Myocyte (in vitro differentiated cells): ENCODE measurements around the gene DCAF5. TPM values are rescaled to one million over a fixed set of nuclear protein-coding genes. Genes with fewer than 3 reads are reported as not detected.
"Not testable (repeated sequence)": the region's sequence is repeated elsewhere in the genome, so short reads cannot be mapped to it uniquely, and the experiment has no call there.

ENCODE experiments used
- DNase-seq: peaks from one replicate; pipeline ENCODE4 v3.0.0-alpha.2; 2012; ENCODE audit warnings: low read depth
- total RNA-seq: library from RNA; depleted of rRNA; stranded (reverse); fragments of >200 nt; gene quantifications from 2 replicates; pipeline ENCODE4 v1.2.3, GENCODE V29; 2014

Gene DCAF5
- total RNA-seq, 1 donor from 2014 or later: 41.8 TPM

DNA sequence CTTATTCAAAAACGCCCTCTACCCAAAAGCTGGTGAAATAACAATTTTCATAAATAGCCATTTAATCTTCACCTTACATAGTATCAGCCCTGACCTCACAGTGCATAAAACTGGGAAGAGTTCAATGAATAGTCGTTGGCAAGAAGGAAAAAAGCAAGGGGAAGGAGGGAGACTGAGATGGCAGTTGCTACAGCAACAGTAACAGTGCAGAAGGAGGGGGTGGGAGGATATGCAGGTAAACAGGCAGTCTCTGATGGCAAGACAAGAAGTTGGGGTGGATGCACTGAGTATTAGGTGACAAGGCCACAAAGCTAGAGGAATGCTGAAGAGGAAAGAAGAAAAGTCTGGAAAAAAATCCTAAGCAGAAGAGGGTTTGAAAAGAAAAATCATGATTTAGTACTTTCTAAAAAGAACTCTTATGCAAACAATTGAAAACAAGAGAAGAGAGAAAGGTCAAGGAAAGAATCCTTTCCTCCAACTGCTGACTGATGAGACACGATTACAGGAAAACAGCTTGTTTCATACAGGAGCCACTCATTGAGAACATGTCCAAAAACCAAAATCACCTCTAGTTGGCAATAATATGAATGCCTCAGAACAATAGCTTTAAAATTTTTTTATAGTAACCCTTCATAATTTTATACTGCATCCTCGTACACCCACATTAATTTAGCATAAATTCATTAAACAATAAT lies 56.0 kb downstream of the DCAF5 start:
- DNase-seq: no peak

DNA sequence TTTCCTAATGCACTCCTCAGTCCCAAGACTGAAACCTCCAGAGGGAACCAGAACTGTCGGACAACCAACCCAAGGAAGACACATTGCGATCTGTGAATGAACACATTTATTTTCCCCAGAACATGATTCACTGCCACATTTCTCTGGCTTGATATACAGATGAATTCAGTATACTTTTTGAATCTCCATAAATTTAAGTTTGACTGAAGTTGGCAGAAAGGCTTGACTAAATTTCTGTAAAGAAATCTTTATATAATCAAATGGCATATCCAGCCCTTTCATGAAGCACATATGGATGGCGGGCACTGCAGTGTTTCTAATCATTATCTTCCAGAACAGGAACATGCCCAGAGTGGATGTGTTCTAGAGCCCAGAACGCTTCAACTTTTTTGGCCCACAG lies 56.7 kb downstream of the DCAF5 start:
- no peak for DNase-seq

DNA sequence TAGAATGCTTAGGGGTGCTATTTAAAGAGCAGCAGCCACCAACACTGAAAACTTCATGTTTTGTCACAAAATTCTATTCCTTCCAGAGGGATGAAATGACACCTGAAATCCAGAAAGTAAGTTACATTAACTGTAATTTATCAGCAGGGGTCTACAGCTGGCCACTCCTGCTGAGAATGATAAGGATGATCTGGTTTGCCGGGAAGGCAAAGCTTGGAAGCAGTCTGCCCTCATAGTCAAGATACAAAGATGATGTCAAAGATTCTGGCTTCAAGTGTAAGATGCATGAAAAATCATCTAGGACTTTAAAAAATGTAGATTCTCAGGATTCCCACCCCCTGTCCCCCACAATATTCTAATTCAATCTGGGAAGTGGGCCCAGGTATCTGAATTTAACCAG lies 58.4 kb downstream of the DCAF5 start:
- no peak for DNase-seq

DNA sequence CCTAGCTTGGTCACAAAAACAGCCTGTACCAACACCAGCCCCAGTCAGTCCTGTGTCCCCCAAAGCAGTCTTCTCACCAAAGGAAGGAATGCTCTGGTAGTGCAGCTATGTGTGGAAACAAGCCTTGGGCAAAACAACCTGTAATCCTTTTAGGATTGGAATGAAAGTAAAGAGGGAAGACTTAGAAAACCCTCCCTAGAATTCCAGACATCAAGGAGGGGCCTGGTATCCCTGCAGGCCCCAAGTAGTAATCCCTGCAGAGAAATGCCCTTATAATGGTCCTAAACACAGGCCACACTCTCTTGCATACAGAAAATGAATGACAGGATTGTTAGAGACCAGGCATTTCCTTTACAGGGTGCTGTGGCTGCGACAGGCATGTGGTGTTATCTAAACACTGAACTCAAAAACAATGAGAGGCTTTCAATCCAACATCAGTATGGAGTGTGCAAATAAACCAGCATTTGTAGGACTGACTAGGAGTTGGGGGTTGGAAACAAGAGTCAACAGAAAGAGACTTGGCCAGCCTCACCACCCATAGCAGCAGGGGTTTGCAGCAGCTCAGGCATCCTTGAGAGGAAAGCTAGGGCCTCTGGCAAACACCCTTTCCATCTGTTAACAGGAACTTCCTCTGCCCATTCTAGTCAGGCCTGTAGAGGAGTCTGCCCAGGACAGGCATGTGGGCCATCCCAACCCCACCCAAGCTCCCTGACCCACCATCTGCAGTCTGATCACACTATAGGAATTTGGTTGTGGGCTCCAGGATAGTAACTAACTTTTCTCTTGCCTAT lies 59.1 kb downstream of the DCAF5 start:
- peak; percentile 60 for DNase-seq

DNA sequence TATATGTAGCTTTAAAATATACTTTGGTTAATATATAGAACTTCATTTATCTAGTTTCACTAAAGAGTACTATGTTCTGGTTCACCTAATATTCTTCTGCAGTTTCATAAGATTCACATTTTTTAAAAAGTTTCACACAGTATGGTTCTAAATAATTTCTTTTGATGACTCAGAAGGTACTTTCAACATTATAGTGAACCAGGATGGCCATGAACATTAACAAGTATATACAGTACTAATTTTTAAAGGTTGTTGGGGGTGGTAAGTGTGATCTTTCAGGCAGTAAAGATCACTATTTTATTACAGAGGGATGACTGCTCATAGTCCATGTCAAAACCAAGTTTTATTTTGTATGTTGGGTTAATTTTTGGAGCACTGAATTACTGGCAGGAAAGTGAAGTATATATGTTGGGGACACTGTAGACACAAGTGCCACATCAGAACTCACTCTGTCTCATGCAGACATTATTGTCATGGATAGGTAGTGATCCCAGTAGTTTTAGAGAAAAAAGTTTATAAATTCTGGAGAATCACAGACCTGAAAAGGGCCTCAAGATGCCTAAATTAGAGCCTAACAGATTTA lies 60.0 kb downstream of the DCAF5 start:
- no peak for DNase-seq

DNA sequence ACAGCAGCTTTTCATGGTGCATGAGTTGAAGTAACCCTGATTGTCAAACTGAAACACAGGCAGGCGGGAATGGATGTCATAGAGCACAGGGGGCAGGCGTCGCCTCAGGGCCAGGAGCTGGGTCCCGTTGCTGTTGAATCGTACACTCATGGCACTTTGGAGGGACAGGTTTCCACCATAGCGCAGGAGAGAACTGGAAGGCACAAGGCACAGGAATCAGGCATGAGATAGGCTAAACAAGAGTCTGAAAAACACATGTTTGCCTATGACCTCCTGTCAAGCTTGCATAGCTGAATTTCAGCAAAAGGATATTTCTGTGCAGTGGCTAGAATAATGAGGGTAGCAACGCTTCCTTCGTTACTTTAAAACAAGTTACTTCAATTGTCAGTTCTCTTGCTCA lies 61.2 kb downstream of the DCAF5 start:
- no peak for DNase-seq

DNA sequence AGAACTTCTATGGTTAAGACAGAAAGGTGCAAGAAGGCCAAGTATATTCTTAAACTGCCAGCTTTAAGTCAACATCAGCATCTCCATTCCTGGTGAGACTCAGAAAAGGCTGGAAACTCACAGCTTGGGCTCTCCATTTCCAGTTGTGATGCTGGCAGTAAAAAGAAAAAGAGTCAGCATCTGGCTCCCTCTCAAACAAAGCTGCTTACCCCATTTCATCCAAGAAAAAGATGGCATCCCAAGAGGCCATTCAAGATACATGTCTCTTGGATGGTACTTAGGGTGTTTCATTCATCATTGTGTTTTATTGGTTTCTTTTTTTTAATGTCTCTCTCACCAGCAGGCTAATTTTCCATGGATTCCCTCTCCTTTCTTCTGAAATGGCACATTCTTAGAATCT lies 61.9 kb downstream of the DCAF5 start:
- DNase-seq: no peak

DNA sequence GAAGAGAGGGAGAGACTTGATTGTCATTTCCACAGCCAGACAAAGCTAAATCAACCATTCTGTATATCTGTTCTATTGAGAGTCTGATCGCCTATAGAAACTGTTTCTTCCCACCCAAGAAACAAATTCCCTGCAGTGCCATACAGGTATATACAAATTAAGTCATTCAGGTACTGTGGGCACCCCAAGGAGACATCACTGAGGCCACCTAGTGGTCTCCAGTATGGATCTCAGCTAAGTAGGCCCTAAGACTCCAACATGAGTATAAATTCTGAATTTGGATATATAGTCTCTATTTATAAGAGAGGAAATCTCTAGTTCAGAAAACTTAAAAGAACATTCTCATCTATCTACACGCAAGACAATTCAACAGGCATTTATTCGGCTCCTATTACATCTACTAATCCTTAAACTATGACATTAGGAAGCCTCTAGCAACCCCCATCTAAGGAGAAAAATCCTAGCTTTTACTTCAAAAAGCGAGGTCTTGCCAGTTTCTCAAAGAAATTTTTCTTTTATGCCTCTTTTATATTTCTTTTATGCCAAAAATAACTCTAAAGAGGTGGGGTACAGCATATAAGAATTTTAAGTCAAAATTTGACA lies 62.6 kb downstream of the DCAF5 start:
- peak; percentile 28 for DNase-seq

DNA sequence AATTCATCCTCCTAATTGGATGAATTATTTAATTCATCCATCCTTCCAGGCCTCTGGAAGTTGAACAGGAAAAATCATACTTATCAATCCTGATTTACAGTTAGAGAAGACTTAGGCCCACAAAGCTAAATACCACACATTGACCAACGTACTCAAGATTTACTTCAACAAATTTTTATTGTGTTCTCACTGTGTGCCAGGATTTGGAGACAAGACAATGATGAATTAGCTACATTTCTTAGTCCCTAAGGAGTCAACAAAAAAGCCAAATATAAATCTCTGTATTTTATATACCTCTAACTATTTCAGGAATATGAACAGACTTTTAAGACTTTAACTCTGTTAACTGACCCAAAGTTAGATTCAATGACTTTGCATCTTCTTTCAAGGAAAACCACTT lies 63.9 kb downstream of the DCAF5 start:
- no peak for DNase-seq

DNA sequence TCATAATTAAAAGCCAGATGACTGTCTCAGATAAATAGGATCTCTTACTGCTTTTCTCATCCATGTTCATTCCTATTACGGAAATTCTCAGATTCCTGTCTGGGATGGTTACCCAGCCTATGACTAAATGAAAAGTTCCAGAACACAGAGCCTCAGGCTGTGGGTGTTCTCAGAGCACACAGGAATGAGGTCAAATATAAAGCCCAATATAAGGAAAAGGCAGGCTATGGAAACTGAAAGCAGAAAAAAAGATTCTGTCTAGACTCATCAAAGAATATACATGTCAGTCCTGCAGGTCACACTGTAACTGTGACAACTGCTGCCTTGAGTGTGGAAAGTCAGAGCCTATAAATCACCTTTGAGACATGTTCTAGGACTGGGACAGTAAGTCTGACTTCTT lies 64.3 kb downstream of the DCAF5 start:
- DNase-seq: no peak

DNA sequence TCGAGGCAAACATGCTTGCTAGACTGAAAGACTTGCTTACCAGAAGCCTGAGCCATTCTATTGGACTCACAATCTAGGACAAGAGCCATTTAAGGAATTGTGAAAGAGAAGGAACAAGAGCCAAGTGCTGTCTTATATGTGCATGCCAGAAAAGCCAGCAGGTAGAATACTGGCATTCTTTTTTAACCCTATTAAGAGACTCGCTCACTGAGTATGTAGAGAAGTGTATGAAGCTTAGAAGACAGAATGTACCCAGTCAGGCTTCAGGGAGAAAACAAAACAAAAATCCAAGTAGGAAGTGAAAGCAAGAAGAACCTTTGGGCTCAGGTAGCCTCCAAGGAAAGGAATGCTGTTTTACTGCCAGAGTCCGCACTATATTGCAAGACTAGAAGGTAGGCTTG lies 65.9 kb downstream of the DCAF5 start:
- DNase-seq: no peak

DNA sequence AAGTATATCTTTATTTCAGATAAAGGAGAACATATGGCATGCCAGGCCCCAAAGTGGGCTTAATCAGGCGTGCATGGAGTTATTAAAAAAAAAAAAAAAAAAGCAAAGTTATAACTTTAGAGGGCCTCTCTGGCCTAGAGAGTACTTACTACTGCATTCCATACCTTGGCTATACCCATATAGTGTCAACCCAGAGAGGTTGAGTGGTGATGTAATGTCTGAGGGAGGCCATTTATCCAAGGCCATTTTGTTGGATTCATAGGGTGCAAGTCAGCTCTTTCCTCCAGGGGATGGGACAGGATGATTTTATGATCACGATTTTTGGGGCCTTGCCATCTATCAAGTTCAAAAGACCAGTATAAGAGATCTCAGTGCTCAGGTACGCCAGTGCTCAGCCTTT lies 66.4 kb downstream of the DCAF5 start:
- DNase-seq: no peak

DNA sequence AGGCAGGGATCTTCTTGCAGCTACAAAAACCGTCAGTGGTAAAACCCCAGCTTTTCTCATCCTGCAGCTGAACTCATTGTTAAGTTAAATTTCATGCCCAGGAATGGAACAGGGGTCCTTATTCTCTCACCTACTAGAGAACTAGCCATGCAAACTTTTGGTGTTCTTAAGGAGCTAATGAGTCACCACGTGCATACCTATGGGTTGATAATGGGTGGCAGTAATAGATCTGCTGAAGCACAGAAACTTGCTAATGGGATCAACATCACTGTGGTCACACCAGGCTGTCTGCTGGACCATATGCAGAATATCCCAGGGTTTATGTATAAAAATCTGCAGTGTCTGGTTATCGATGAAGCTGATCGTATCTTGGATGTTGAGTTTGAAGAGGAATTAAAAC lies 68.9 kb downstream of the DCAF5 start:
- no peak for DNase-seq

DNA sequence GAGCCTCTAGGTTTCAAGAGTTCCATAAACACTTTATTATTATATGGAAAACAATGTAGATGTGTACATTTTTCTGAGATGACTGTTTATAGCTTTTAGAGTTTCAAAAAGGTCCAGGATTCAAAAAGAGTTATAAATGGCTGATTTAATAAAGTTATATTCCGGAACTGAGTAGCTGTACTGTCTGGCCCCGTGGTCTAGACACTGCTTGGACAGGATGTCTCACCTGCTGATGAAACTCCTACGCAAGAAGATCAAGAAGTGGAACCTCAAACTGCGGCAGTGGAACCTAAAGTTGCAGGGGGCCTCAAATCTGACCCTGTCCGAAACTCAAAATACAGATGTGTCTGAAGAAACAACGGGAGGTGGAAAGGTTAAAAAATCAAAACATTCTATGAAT lies 69.7 kb downstream of the DCAF5 start:
- no peak for DNase-seq

DNA sequence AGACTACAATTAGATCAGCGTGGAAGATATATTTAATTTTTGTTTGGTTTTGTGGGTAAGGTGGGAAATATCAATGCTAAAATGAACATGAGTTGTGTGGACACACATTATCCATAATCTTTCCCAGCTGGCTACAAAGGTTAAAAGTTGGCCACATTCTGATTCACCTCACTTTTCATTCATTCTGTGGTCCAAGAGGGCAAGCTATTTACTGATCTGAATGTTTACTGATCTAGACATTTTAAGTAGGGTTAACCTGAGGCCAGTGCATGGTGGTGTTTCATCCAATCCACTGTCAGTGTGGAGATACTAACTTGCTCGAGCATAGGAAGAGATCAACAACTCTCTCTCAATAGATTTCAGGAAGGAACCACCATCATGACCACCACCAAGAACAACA lies 71.6 kb downstream of the DCAF5 start:
- DNase-seq: peak; percentile 19

DNA sequence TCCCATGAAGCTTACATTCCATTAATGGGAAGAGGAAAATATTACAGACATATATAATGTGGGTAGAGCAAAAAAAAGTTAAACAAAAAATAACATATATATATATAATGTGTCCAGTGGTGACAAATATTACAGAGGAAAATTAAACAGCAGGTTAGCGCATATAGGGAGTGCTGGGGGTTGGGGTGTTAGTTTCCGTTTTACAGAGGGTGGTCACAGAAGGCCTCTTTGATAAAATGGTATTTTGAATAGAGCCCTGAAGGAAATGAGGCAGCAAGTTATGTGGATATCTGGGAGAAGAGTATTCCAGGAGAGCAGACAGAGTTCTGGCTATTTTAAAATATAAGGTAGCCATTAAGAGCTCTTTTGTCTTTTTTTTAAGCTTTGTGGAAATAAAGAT lies 73.2 kb downstream of the DCAF5 start:
- DNase-seq: no peak

DNA sequence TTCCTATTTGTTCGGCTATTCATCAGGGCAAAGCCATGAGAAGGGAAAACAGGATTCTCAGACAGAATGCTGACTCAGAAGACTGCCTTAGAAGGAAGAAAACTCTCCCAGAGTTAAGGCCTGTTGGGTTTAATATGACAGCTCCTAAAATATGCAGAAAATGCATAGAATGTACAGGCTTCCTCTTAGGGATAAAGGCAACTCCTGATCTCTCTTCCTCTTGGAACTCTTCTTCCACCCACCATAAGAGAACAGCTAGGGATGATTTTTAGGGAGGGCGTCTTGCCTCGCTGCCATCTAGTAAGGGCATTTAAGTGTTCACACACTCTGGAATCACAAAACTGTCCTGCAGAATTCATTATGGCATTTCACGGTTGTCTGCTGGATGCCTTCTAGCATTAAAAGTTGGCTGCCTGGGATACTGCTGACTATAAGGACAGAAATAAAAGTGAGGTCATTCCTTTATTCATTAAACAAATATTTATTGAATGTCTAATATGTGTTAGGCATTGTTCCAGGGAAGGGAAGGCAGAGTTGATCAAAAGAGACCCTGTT lies 73.7 kb downstream of the DCAF5 start:
- DNase-seq: peak; percentile 74

DNA sequence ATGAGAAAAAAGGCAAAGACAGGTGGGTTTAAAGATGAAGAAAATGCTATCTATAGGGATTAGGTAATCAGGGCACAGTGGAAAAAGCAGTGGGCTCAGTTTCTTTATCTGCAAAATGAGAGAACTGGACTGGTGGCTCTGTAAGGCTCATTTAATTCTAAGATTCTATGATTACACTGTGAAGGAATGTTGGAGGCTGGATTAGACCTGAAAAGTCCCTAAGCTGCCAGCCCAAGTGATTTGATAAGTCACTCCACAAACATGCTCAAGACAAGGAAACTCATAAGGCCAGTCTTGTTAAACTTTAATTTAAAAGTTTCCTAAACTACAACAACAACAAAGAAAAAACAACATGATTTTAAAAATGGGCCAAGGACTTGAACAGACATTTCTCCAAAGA lies 75.1 kb downstream of the DCAF5 start:
- DNase-seq: peak; percentile 68

DNA sequence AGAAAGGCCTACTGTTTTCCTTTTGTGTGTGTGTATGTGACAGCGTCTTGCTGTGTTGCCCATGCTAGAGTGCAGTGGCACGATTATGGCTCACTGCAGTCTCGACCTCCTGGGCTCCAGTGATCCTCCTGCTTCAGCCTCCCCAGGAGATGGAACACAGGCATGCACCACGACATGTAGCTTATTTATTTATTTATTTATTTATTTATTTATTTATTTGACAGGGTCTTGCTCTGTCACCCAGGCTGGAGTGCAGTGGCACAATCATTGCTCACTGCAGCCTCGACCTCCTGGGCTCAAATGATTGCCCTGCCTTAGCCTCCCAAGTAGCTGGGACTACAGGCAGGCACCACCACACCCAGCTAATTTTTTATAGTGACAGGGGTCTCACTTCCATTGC lies 75.7 kb downstream of the DCAF5 start:
- not testable (repeated sequence) for DNase-seq

DNA sequence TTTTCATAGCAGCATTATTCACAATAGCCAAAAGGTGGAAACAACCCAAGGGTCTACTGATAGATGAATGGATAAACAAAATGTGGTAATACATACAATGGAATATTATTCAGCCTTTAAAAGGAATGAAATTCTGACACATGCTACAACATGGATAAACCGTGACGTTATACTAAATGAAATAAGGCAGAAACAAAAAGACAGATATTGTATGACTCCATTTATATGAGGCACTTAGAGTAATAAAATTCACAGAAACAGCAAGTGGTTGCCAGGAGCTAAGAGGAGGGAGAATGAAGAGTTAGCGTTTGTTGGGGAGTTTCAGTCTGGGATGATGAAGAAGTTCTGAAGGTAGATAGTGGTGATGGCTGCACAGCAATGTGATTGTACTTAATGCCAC lies 76.6 kb downstream of the DCAF5 start:
- no peak for DNase-seq

DNA sequence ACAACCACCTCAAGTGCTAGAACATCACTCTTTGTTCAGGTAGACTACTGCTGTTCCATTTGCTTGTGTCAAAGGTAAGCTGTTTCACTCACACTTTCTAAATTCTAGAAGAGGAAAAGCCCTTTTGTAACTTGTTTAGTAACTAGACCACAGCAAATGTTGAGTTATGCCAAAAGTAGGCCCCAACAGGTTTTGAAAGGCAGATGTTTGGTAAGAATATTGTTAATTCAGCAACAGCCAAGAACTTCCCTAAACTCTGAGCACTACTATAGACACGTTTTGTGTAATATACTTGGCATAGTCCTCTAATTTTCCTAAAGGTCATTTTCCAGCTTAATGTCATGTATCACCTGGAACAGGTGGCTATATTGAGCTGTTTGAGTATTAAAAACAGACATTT lies 79.0 kb downstream of the DCAF5 start:
- no peak for DNase-seq

DNA sequence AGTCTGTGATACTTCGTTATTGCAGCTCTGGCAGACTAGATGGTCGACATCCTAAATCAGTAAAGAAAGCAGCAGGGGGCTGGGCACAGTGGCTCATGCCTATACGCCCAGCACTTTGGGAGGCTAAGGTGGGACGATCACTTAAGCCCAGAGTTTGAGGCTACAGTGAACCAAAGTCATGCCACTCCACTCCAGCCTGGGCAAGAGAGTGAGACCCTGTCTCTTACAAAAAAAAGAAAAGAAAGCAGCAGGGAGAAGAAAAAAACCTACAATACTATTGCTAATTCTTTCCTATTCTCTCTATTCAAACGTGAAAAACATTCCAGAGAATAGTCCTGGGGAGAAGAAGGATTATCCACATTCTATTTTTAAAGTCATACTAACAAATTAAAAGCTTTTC lies 79.5 kb downstream of the DCAF5 start:
- DNase-seq: no peak
